GM12878 (cell line): ENCODE data around the gene SDHC.

ENCODE experiments used
- BCL3 ChIP-seq: IDR thresholded peaks from 2 replicates; pipeline ENCODE4 v1.6.1; 2011; ENCODE audit warnings: borderline replicate concordance, low read depth, mild to moderate bottlenecking, moderate library complexity, low read length; ENCODE audit not compliant: insufficient read depth, poor library complexity, severe bottlenecking
- CBFB ChIP-seq: IDR thresholded peaks from 2 replicates; pipeline ENCODE4 v1.6.1; 2016; ENCODE audit warnings: antibody characterized with exemption, low read depth
- CTCF ChIP-seq, 3 experiments: IDR thresholded peaks in 2 of 3; conservative IDR thresholded peaks in 1 of 3; 2 replicates each; pipeline ENCODE4 v1.5.1; 2011; ENCODE audit warnings: low read depth in 3 of 3, low read length in 3 of 3, mild to moderate bottlenecking in 3 of 3, control low read depth in 2 of 3, moderate library complexity in 2 of 3, inconsistent platforms in 1 of 3, mixed read lengths in 1 of 3; ENCODE audit not compliant: control insufficient read depth in 2 of 3, insufficient read depth in 1 of 3; ENCODE audit errors: extremely low read depth in 1 of 3
- FOS ChIP-seq: IDR thresholded peaks from 3 replicates; pipeline ENCODE4 v1.6.1; 2011; ENCODE audit warnings: borderline replicate concordance; ENCODE audit not compliant: insufficient read length; ENCODE audit errors: extremely low read depth
- MTA2 ChIP-seq: fragments of 450-650 bp; IDR thresholded peaks from 2 replicates; pipeline ENCODE4 v1.6.1; 2016; ENCODE audit warnings: low read depth, mild to moderate bottlenecking, moderate library complexity
- NKRF ChIP-seq: fragments of 450-650 bp; conservative IDR thresholded peaks from 2 replicates; pipeline ENCODE4 v1.6.1; 2017; ENCODE audit warnings: mild to moderate bottlenecking, moderate library complexity
- POLR2A ChIP-seq: IDR thresholded peaks from 2 replicates; pipeline ENCODE4 v1.6.1; 2011; ENCODE audit warnings: low read depth, mild to moderate bottlenecking, low read length
- RCOR1 ChIP-seq: conservative IDR thresholded peaks from 2 replicates; pipeline ENCODE4 v1.6.1; 2012; ENCODE audit warnings: low read depth, low read length, improper control_type of control experiment
- REST ChIP-seq: IDR thresholded peaks from 2 replicates; pipeline ENCODE4 v1.6.1; 2012; ENCODE audit warnings: mild to moderate bottlenecking, low read depth, low read length
- SMC3 ChIP-seq: IDR thresholded peaks from 2 replicates; pipeline ENCODE4 v1.6.1; 2011; ENCODE audit warnings: low read length, improper control_type of control experiment, borderline replicate concordance
- SP1 ChIP-seq: IDR thresholded peaks from one replicate; pipeline ENCODE4 v1.6.1; 2011; ENCODE audit warnings: low read depth, low read length
- TCF12 ChIP-seq: IDR thresholded peaks from 2 replicates; pipeline ENCODE4 v1.6.1; 2011; ENCODE audit warnings: low read depth, mild to moderate bottlenecking, low read length
- USF1 ChIP-seq: IDR thresholded peaks from 2 replicates; pipeline ENCODE4 v1.6.1; 2011; ENCODE audit warnings: borderline replicate concordance, low read depth, mild to moderate bottlenecking, moderate library complexity, mixed read lengths, low read length; ENCODE audit not compliant: insufficient read depth; ENCODE audit errors: extremely low read length
- YY1 ChIP-seq: IDR thresholded peaks from 2 replicates; pipeline ENCODE4 v1.6.1; 2011; ENCODE audit warnings: low read depth, mild to moderate bottlenecking, low read length

GRCh38 chr1:161300478-161300877, 13.7 kb upstream of the SDHC start:
- TF ChIP-seq CTCF (IDR thresholded peaks at IDR 0.05 in 2 of 3, conservative IDR thresholded peaks at IDR 0.05 in 1 of 3; ENCODE audit: control insufficient read depth in 2 of 3, extremely low read depth in 1 of 3, insufficient read depth in 1 of 3, low read depth in 3 of 3, low read length in 3 of 3) (no peak), MTA2 (no peak), YY1 (no peak), RCOR1 (no peak), FOS (no peak), POLR2A (no peak), SMC3 (no peak), CBFB (no peak), REST (no peak), SP1 (no peak), BCL3 (no peak), NKRF (no peak), TCF12 (no peak), USF1 (no peak)
